ENCODE results near the gene GRP.
A peak's percentile ranks its signal among the peaks of the same experiment; 100 is the strongest.

The GRP gene

DNA sequence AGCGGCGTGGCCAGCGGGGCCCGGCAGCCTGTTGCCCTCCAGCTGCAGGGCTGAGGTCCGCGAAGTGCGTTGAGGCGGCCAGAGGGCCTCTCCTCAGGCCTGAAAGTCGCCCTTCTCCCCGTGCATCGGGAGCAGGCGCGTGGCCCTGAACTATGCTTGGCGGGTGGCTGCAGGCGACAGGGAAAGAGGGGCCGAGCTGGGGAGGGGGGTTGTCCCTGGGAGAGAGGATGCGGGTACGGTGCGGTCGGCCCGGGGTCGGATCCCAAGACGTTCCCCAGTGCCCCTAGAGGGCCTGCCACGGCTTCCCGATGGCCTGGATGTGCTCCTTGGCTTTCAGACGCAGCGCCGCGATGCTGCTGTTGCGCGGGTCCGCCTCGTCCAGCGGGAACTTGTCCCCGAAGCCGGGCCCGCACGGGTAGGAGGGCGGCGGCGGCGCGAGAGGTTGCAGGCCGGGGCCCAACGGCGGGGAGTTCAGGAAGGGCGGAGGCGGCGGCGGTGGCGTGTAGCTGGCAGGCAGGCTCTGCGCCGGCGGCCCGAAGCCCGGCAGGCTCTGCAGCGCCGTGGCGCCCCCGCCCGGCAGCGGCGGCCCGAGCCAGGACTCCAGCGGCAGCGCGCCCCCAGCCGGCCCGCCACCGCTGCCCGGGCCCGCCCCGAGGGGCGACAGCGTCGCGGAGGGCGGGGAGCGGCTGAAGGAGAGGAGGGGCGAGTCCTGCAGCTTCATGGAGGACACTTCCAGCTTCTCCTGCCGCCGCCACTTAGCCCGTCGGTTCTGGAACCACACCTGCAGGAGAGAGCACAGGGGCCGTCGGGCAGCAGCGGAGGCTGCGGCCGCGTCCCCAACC, 49.0 kb downstream of the GRP start:
- DNase-seq = peak; percentile 57

GRCh38 chr18:59269563-59270119, 49.7 kb downstream of the GRP start:
- DNase-seq = no peak

- DNase-seq = no peak
Measured at GRCh38 chr18:59270689-59271257, 50.8 kb downstream of the GRP start.

- no peak for DNase-seq
Measured at GRCh38 chr18:59271606-59272220, 51.8 kb downstream of the GRP start.

DNA sequence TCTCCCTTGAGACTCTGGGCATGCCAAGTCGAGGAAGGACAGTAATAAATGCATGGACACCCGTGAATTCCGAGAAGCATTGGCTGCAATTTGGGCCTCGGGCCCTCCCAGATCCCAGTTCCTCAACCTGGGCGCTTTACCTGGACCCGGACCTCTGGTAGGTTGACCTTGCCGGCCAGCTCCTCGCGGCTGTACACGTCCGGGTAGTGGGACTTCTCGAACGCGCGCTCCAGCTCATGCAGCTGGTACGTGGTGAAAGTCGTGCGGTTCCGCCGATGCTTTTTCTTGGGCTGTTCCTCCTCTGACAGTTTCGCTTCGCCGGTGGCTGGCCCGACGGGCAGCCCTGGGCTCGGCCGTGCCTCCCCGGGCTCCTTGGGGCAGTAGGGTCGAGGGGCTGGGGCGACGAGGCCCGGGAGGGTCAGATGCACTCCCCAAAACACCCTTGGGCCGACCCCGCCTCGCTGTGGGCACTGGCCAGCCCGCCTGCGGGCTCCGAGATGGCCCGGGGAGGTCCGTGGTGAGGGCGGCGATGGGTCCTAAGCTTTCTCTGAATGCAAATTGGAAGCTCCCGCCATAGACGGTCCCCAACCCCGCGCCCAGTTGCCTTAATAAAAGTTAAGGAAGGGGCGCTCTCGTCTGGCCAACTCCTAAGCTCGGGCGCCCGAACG, 52.4 kb downstream of the GRP start:
- DNase-seq = no peak

DNA sequence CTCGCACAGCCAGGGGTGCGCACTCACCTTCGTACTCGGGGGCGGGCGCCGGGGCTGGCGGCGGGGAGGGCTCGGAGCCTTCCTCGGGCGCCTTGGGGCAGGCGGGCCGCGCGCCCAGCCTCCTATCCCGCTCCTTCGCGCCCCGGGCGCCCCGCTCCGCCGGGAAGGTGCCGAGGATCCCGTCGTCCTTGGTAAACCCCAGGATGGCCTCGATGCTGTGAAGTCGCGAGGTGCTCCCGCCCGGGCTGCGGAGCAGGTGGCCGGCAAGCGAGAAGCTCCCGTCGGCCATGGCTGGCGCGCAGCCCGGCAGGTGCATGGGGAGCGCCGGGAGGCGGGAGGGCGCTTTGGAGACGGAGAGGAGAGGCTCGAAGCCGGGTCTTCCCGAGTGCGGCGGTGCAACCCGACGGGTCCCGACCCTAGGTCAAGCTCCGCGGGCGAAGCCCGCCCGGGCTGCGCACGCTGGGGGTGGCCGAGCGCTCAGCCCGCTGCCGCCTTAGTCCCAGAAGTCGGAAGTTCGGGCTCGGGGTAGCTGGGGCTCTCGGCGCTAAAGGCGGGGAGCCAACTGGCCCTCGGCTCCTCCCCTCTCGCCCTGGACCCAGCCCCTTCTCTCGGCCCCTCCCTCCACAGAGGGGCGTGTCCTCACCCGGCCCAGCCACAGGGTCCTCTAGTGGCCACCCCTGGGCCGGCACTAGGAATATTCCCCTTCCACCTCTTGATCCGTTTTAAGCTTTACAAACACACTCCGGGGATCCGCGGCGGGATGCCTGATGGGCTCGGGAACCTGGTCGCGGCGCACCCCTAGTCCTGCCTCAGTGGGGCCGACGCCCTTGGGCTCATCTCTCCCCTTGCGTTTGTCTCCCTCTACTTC, 53.2 kb downstream of the GRP start, which contains the start of gene RAX:
RAX (minus strand) TSS at position 564 of the 868 bp plus-strand sequence; CDS start at position 316, 248 bp downstream.
- DNase-seq = peak; percentile 34

GRCh38 chr18:59273759-59274532, 54.0 kb downstream of the GRP start:
- no peak for DNase-seq

DNA sequence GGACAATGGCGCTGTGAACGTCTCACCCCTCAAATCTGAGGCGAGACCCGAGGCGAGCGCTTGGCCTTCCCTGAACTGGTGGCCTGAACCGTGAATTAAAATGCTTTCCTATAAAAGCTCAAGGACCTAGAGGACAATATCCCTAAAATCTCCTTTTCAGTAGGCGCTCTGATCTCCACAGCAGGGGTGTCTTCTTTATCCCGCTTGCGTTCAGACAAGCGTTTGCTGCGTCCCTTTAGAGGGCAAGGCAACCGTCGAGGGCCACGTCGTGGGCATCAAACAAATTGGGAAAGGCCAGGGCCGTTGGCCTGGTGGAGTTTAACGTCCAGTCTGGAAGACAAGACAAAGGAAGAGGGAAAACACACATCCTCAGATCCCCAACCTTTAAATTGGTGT, 54.6 kb downstream of the GRP start:
- no peak for DNase-seq

- DNase-seq = no peak
Measured at GRCh38 chr18:59275406-59275949, 55.5 kb downstream of the GRP start.

- no peak for DNase-seq
Measured at GRCh38 chr18:59276047-59276446, 56.1 kb downstream of the GRP start.

DNA sequence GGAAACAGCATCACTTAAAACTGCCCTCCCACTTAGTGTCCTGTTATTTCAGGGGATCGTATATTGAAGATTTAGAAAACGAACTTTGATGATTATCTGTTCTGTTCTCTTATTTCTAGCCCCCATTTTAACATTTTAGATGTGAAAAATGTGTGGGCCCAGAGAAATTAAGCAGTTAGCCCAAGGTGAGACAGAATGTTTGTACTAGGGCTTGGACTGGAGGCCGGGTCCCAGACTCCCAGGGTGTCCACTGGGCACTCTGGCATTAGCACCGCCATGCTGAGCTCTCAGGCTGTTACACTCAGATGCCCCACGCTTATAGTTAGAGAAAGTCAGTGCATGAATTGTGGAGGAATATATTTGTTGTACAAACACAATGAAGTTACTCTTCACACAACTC, 58.8 kb downstream of the GRP start:
- no peak for DNase-seq

GRCh38 chr18:59279193-59279592, 59.2 kb downstream of the GRP start:
- DNase-seq = peak; percentile 19

DNA sequence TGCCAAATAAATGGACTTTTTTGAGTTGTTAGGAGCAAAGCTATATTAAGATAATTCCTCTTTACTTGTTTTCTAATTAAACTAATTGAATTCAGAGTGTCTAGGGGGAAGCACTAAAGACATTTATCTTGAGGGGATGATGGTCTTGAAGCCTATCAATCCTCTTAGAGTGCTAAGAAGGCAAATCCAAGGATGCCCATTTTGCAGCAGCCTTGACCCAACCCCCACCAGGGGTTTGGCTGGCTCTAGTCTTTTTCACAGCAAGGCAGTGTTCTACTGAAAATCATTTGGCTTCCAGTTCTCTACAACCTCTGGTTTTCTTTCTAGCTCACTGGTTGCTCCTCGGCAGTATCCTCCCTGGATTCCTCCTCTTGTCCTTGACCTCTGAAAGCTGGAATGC, 59.8 kb downstream of the GRP start:
- DNase-seq = no peak
